Middle frontal gyrus (tissue), 1 donor: ENCODE measurements around the gene NOL11.
"Not testable (repeated sequence)": the region's sequence is repeated elsewhere in the genome, so short reads cannot be mapped to it uniquely, and the experiment has no call there.

Experiments used
- DNase-seq: peaks from one replicate; pipeline ENCODE4 v3.0.0-alpha.2; 2015; ENCODE audit warnings: low spot score; ENCODE audit errors: extremely low spot score

The NOL11 gene

GRCh38 chr17:67752160-67752559 is 34.4 kb downstream of the NOL11 start:
- DNase-seq, result not testable (repeated sequence)

- DNase-seq, result no peak
These were observed 35.3 kb downstream of the NOL11 start for GRCh38 chr17:67753026-67753425.

- no peak for DNase-seq
These were observed 36.3 kb downstream of the NOL11 start for GRCh38 chr17:67754001-67754400.

- not testable (repeated sequence) for DNase-seq
These were observed 37.0 kb downstream of the NOL11 start for GRCh38 chr17:67754686-67755085.

GRCh38 chr17:67756766-67757165 is 39.0 kb downstream of the NOL11 start:
- not testable (repeated sequence) for DNase-seq

GRCh38 chr17:67759355-67760171 is 41.8 kb downstream of the NOL11 start:
- DNase-seq, result no peak

GRCh38 chr17:67765623-67766022 is 47.9 kb downstream of the NOL11 start:
- no peak for DNase-seq

GRCh38 chr17:67769231-67769630 is 51.5 kb downstream of the NOL11 start:
- DNase-seq, result no peak

- no peak for DNase-seq
These were observed 52.8 kb downstream of the NOL11 start for GRCh38 chr17:67770539-67770938.

- no peak for DNase-seq
These were observed 54.9 kb downstream of the NOL11 start for GRCh38 chr17:67772679-67773078.

- no peak for DNase-seq
These were observed 55.5 kb downstream of the NOL11 start for GRCh38 chr17:67773246-67773645.

GRCh38 chr17:67779098-67779672 is 61.4 kb downstream of the NOL11 start:
- DNase-seq, result no peak

- DNase-seq, result no peak
These were observed 66.8 kb downstream of the NOL11 start for GRCh38 chr17:67784364-67785121.

- DNase-seq, result no peak
These were observed 67.4 kb downstream of the NOL11 start for GRCh38 chr17:67785122-67785477.

GRCh38 chr17:67785504-67785903 is 67.8 kb downstream of the NOL11 start:
- DNase-seq, result no peak
